ENCODE results near the gene PDXK. TPM values are rescaled to one million over a fixed set of nuclear protein-coding genes. Genes with fewer than 3 reads are reported as not detected.

PDXK gene
- polyA plus RNA-seq, 3 donors: 65.7 to 77.4 (median 72.1) TPM

DNA sequence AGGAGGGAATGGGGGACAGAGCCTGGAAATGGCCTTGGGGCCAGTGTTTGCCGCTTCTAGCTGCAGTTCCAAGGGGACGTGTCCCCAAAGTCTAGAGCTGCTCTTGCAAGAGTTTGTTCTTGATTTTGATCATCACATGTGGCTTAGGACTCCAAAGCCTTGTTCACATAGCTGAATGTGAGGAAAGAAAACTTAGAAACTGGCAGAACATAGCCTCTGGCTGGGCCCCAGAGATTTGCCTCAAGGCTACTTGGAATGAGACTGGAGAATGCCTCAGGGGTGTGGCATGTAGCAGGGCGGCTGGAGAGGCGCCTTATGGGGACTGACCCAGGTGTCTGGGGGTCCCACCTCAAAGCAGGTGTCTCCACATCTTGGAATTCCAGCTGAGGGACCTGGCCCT, 2.3 kb downstream of the PDXK start:
- DNase-seq (ENCODE audit: low read depth in 3 of 3, low spot score in 2 of 3): no peak

DNA sequence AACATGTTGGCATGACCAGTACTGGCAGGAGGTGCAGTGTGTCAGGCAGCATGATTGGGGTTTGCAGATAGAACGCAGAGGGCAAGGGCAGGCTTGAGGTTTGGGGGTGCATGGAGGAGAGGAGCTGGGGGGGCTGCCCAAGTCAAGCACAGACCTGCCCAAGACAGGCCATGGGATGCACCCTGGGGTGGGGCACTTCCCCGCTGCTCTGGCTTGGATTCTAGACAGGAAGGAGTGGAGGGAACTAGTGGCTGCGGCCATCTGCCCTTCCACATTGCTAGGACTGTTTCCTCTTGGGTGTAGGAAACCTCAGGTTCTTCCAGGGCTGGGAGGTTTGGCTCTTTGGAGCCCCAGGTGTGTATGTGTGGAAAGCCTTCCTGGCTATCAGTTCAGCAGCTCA, 3.0 kb downstream of the PDXK start:
- DNase-seq (ENCODE audit: low read depth in 3 of 3, low spot score in 2 of 3): no peak

- DNase-seq (ENCODE audit: low read depth in 3 of 3, low spot score in 2 of 3): no peak
Measured at GRCh38 chr21:43723648-43724047, 4.7 kb downstream of the PDXK start.

GRCh38 chr21:43726686-43727518, 8.0 kb downstream of the PDXK start:
- no peak for DNase-seq (ENCODE audit: low read depth in 3 of 3, low spot score in 2 of 3)

DNA sequence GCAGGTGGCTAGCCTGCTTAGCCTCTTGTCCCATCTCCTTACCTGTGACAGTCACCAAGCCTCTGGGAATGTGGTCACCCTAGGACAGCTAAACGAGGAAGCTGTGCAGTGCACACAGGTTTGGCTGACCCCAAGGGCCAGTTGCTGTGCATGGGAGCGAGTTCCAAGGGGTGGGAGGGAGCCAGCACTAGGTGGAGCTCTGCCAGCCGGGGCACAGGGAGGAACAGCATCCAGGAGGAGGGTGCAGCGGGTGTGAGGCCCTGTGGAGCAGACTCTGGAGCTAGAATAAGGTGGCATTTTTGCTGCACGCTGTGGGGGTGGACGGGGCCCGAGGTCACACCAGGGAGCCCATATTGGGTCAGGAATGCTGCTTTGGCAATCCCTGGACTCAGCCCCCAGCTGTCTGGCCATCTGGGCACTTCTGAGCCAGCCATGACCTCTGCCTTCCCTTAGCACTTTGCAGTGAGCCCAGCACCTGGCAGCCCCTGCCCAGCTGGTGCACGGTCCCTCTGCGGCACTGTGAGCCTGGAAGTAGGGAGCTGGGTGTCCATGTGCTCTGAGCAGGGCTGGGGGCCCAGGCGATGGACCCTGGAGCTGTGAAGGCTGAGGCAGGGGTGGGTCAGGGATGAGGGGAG, 8.7 kb downstream of the PDXK start:
- DNase-seq (ENCODE audit: low read depth in 3 of 3, low spot score in 2 of 3): no peak

DNA sequence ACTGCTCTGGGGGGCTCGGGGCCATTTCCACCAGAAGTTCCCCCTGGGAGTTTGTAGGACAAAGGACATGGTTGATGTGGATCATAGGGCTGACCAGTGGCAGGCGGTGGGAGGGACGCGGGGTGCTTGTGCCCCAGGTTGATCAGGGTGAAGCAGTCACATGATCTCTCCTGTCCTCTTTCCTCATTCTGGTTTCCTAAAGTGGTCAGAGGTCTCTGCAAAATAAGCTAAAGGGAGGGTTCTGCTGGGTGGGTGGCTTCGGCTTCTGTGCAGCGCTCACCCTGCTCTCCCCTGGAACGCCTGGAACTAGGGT, 9.2 kb downstream of the PDXK start:
- no peak for DNase-seq (ENCODE audit: low read depth in 3 of 3, low spot score in 2 of 3)

GRCh38 chr21:43728467-43729390, 9.8 kb downstream of the PDXK start:
- DNase-seq (ENCODE audit: low read depth in 3 of 3, low spot score in 2 of 3): peak in 2 of 3 donors; percentile 68 to 74

DNA sequence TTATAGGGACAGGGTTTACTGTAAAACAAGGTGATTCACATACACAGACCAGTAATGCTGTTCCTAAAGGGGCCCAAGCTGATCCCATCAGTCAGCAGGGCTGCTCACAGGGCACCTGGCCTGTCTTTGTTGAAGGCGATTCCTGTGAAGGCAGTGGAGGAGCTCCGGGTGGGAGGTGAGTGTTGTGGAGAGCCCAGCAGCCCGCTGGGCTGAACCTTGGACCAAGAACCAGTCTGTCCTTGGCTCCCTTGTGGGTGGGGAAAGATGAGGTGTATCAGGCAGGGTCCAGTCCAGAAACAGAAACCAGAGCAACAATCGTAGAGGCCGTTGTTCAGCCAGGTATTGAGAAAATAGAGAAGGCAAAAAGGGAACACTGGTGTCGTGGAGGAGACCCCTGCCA, 12.5 kb downstream of the PDXK start:
- no peak for DNase-seq (ENCODE audit: low read depth in 3 of 3, low spot score in 2 of 3)

DNA sequence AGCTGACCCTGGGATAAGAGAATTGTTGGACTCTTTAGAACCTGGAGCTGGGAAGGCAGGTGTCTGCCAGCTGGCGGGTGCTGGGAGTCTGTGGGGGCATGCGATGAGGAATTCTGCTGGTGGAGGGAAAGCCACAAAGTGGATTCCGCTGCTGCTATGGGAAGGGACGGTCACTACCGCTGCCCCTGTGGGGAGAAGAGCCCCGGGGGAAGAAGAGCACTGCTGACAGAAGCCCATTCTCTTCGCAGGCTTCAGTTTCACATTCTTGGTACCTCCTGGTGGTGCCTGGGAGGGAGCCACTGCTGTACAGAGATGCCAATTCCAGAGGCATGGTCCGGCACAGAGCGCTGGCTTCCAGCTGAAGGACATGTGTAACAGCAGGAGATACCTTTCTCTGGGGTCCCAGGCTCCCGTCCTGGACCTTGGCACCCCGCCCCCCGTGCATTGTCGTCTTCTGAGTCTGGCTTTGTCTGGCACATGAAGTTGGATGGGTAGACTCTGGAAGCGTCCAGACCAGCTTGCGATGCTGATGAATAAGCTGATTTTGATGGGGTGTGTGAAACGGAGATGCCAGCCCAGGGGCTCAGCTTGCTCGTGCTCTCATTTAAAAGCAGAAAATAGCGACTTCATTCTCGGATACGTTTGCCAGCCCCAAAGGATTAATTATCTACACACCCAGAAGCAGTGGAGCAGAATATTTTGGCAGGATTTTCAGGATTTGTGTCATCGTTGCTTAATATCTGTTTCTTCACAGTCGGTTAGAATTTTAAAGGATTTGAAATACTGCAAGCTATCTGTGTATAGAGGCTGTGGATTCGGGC, 13.2 kb downstream of the PDXK start:
- no peak for DNase-seq (ENCODE audit: low read depth in 3 of 3, low spot score in 2 of 3)

- no peak for DNase-seq (ENCODE audit: low read depth in 3 of 3, low spot score in 2 of 3)
Measured at GRCh38 chr21:43733060-43733459, 14.1 kb downstream of the PDXK start.

DNA sequence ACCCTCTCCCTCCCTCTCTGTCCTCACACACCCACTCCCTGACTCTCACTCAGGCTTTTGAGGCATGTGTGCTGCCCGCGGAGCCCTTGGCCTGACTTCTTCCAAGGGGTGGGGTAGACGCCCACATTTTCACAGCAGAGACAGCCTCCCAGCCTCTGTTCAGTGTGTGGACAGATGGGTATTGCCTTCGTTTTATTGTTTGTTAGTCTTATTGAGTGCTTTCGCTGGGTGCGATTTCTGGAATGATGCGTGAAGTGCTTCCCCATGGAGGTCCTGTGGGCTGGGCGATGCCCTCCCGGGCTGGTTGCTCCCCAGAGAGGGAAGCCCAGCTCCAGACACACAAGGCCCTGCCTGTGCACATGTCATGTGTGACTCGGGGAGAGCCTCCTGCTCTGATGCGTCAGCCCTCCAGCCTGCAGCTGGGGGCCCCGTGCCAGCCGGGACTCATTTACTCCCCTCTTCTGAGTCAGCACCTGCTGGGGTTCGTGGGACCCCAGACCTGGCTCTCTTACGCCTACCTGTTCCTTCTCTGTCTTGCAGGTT, 14.7 kb downstream of the PDXK start:
- DNase-seq (ENCODE audit: low read depth in 3 of 3, low spot score in 2 of 3): no peak

DNA sequence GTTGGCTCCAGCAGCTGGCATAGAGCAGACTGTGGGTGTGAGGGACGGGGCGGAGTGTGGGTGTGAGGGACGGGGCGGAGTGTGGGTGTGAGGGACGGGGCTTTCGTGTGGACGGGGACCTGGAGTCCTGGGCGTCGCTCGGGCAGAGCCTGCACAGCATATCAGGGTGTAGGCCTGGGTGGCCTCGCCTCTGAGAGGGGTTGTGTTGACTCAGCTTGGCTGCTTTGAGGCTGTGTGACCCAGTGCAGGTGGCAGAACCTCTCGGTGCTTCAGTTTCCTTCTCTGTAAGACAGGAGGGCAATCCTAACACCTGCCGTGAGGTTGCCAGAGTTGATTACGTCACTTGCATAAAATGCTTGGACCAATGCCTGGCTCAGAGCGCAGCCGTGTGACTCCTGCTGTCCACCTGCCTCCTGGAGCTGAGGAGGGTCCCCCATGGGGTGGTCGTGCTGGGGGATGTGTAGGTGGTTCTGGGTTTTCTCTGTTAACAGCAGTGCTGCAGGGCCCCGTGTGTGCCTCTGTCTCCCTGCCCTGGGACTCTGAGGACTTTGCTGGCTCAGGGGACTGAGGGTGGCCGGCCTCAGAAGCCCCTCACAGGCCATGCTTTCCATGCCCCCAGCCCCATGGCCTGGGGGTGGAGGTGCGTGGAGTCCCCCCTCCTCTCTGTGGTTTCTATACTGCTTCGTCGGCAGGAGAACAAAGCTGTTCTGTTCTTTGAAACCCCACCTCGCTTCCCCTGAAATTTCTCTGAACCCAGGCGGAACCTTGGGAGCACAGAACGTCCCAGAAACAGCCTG, 15.4 kb downstream of the PDXK start:
- no peak for DNase-seq (ENCODE audit: low read depth in 3 of 3, low spot score in 2 of 3)

GRCh38 chr21:43734928-43735229, 15.9 kb downstream of the PDXK start:
- no peak for DNase-seq (ENCODE audit: low read depth in 3 of 3, low spot score in 2 of 3)

DNA sequence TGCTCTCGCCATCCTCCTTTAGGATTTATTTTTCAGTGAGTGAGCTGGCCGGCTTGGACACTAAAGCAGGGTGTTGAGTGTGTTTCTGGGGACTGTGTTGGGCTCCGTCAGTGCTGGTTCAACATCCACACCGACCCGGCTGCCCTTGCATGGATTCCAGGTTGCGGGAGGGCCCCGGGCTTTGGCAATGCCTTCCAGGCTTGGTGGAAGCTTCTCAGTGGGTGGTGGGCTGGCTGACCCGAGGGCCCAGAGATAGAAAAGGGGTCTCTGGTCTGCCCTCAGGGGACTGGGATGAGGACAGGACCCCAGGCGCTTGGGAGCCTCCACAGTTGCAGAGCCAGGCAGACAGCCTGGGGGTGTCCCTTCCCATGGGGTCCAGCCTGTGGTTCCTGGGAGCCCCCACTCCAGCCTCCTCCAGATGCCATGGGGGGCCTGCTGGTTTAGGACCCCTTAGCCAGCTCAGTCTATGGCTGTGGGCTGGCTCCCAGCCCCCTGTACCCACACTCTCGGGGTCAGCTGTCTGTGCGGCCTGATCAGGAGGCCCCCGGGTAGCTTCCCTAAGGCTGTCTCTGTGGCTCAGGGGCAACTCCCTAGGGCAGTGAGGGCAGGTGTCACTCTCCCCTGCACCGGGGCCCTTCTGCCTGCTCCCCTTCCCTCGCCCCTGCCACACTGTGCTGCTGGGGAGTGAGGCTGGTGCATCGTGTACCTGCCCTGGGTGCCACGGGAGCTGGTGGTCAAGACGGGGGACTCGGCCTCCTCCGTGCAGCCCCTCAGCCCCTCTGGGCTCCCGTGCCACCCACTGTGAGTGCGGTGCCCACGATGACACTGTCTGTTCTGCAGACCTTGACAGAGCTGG, 16.5 kb downstream of the PDXK start:
- DNase-seq (ENCODE audit: low read depth in 3 of 3, low spot score in 2 of 3): no peak

DNA sequence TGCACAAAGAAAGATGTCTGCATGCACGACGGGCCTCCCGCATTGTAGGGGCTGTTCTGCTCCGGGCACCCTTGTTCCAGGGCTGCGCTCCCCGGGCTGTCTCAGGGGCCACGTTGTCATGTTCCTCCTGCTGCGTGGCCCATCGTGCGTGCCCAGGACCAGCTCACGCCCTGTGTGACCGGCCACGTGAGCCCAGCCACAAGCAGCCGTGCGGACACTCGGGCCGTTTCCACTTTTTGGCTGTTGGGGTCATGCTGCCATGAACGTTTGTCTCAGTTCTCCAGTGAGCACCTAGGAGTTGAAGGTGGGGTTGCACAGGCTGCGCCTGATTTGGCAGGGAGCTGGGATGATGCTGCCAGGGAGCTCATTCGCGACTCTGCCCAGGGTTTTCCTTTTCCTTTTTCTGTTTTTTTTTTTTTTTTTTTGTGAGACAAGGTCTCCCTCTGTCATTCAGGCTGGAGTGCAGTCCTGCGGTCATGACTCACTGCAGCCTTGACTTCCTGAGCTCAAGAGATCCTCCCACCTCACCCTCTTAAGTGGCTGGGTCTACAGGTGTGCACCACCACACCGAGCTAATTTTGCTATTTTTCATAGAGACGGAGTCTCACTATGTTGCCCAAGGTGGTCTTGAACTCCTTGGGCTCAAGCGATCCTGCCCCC, 17.4 kb downstream of the PDXK start:
- DNase-seq (ENCODE audit: low read depth in 3 of 3, low spot score in 2 of 3): no peak

DNA sequence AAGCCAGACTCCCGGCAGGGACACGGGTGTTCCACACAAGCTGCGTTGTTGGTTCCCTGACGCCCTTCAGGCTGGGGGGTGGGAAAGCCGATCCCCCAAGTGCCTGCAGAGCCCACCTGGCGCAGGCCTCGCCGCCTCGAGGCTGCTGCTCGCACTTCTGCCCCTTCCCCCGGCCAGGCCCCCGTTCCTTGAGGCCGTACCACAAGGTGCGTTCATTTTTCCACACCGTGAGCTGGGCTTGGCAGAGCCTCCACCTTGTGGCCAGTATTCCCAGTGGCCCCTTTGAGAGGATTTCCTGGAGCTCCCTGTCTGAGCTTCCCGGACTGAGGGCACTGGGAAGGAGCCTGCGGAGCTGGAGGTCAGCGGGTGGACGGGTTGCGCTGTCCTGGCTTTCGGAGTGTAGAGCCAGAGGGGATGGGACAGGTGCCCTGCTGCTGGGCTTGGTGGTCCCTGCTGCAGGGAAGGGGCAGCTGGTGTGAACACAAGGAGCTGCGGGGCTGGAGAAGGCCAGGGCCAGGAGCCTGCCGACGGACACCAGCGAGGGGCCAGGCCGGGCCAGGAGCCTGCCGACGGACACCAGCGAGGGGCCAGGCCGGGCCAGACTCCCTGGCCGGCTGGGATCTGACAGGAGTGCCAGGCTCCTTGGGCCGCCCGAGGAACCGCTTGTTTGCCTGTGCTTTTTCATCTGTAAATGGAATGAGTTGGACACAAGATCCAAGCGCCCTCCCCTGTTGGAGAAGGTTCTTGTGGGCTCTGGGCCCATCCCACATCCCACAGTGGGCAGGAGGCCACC, 18.4 kb downstream of the PDXK start:
- no peak for DNase-seq (ENCODE audit: low read depth in 3 of 3, low spot score in 2 of 3)

DNA sequence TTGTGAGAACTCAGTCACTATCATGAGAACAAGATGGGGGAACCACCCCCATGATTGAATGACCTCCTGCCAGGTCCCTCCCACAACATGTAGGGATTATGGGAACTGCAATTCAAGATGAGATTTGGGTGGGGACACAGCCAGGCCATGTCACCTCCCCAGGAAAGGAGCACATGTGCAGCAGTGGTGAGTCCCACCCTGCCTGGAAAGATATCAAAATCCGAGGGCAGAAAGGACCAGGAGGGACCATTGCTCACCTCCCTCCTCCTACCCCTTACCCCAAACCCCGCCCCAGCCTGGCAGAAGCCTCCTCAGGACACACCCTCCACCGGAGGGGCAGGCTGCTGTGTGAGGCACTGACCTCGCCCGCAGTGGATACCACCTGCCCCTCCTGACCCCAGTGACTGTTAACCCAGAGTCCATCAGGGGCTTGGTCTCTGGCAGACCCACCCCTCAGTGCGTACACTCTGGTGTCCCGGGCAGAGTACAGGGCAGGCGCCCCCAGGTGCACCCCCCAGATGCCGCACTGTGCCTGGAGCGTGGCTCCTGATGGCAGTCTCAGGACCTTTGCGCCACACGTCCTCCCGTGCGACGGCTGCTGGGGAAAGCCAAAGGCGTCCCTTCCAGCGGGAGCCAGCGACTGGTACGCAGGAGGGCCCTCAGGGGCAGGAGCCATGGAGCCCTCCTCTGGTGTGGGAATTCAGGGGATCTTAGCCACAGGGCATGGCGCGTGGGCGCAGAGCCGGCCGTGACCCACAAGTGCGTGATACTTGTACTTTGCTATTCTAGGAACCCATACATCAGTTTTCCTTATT, 20.9 kb downstream of the PDXK start:
- DNase-seq (ENCODE audit: low read depth in 3 of 3, low spot score in 2 of 3): no peak
